Mucosa of descending colon (tissue), 3 donors: ENCODE data around the gene ATP6V0A4. TPM values are rescaled to one million over a fixed set of nuclear protein-coding genes. Genes with fewer than 3 reads are reported as not detected.
"Not testable (repeated sequence)": the region's sequence is repeated elsewhere in the genome, so short reads cannot be mapped to it uniquely, and the experiment has no call there.

Source experiments
- ATAC-seq: fragments of 200-7000 bp; cut with Tn5 transposase; one replicate; pipeline ENCODE4 v1.9.1; 2020; ENCODE audit warnings: mild to moderate bottlenecking, moderate library complexity
- DNase-seq, 3 donors: peaks; one replicate each; pipeline ENCODE4 v3.0.0-alpha.2; 2020
- H3K36me3 ChIP-seq: fragments of 200-600 bp; one replicate; pipeline ENCODE4 v1.8.0; 2021; ENCODE audit warnings: low read depth, mild to moderate bottlenecking
- H3K4me1 ChIP-seq: fragments of 200-600 bp; one replicate; pipeline ENCODE4 v1.8.0; 2021; ENCODE audit warnings: low read depth, mild to moderate bottlenecking
- H3K4me3 ChIP-seq: fragments of 200-600 bp; one replicate; pipeline ENCODE4 v1.8.0; 2021; ENCODE audit warnings: mild to moderate bottlenecking
- H3K9me3 ChIP-seq: fragments of 200-600 bp; one replicate; pipeline ENCODE4 v1.8.0; 2021; ENCODE audit warnings: mild to moderate bottlenecking
- intact Hi-C, 2 donors: fragments of 100-400 bp; cut with DNase I in 1 of 2; cut with micrococcal nuclease in 1 of 2; formaldehyde crosslinking; loops; one replicate each; pipeline versions ENCODE4 v1.11.0 to v1.11.1; 2022; cut with DNase I, micrococcal nuclease
- total RNA-seq, 3 donors: library from RNA; stranded (reverse); fragmentation: NEBNext Ultra II Directional in 2 of 3; extraction: Animal tissue kit (Norgen Biotek cat#: 25700) in 2 of 3; gene quantifications; one replicate each; pipeline versions ENCODE4 v1.2.1 to v1.2.4, GENCODE V29; 2021 to 2023
- TF ChIP-seq, protein P1 (sequence below): fragments of 200-600 bp; IDR thresholded peaks from one replicate; pipeline ENCODE4 v1.8.0; 2022; ENCODE audit warnings: antibody characterized with exemption, mild to moderate bottlenecking
- donor health status: DM: no; HTN: no; CAD: no; lungs with moderate emphysema.
- donor health status: DM: no; HTN: no; CAD: no.
- donor health status: DM: no; HTN: yes; CAD: no.

ATP6V0A4 gene
- total RNA-seq, 3 donors from 2014 or later: not detected

DNA sequence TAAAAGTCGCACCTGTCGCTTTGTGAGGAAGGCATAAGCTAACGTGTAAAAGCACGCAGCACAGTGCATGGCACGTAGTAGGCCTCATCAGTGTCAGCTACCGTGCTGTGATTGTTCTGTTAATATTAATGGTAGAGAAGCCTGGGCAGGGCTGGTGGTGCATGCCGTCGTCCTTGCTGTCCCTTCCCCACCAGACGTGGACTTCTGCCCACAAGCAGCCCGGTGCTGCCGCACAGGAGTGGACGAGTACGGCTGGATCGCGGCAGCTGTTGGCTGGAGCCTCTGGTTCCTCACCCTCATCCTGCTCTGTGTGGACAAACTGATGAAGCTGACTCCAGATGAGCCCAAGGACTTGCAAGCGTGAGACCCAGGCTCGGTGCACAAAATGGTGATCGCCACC lies 4.7 kb upstream of the ATP6V0A4 start:
- no peak for DNase-seq
- intact Hi-C loops: no loop called here
- TF ChIP-seq, protein P1, sequence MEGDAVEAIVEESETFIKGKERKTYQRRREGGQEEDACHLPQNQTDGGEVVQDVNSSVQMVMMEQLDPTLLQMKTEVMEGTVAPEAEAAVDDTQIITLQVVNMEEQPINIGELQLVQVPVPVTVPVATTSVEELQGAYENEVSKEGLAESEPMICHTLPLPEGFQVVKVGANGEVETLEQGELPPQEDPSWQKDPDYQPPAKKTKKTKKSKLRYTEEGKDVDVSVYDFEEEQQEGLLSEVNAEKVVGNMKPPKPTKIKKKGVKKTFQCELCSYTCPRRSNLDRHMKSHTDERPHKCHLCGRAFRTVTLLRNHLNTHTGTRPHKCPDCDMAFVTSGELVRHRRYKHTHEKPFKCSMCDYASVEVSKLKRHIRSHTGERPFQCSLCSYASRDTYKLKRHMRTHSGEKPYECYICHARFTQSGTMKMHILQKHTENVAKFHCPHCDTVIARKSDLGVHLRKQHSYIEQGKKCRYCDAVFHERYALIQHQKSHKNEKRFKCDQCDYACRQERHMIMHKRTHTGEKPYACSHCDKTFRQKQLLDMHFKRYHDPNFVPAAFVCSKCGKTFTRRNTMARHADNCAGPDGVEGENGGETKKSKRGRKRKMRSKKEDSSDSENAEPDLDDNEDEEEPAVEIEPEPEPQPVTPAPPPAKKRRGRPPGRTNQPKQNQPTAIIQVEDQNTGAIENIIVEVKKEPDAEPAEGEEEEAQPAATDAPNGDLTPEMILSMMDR: no peak
- H3K9me3 ChIP-seq: no peaks in the 10 kb centered on the region
- no peak overlapping the region for H3K4me3 ChIP-seq
- no peaks in the 10 kb centered on the region for H3K36me3 ChIP-seq
- ATAC-seq: no peak
- no peaks in the 10 kb centered on the region for H3K4me1 ChIP-seq

DNA sequence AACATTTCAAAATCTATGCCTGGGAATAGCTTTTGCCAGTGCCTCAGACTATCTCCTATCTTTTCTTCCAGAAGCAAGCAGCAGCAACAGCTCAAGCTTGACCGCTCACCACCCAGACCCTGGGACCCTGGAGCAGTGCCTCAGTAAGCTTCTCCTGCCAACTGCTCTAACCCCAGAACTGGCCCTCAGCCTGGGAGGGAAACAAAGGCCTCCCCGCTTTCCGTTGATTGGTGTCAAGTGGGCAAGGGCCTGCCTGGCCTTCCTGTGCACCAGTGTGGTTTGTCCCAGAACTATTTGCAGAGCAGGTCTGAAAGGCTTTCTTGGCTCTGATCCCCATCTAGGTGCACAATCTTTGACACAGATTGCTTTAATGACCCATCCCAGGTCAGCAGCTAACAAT lies 3.3 kb upstream of the ATP6V0A4 start:
- DNase-seq (no peak), ATAC-seq (no peak)
- Histone ChIP-seq H3K9me3 (no peaks in the 10 kb centered on the region), H3K36me3 (no peaks in the 10 kb centered on the region), H3K4me3 (no peak overlapping the region), H3K4me1 (no peaks in the 10 kb centered on the region)
- intact Hi-C loops: no loop called here
- TF ChIP-seq, protein P1: no peak

GRCh38 chr7:138799336-138800000 lies 1.5 kb upstream of the ATP6V0A4 start:
- intact Hi-C loops: no loop called here
- Histone ChIP-seq H3K4me3 (no peak overlapping the region), H3K36me3 (no peaks in the 10 kb centered on the region), H3K9me3 (no peaks in the 10 kb centered on the region), H3K4me1 (no peaks in the 10 kb centered on the region)
- DNase-seq (no peak), ATAC-seq (no peak)
- TF ChIP-seq, protein P1: no peak

GRCh38 chr7:138798836-138799235 lies 840 bp upstream of the ATP6V0A4 start:
- no peak for DNase-seq
- Histone ChIP-seq H3K4me1 (no peaks in the 10 kb centered on the region), H3K9me3 (no peaks in the 10 kb centered on the region), H3K4me3 (no peak overlapping the region), H3K36me3 (no peaks in the 10 kb centered on the region)
- TF ChIP-seq, protein P1: no peak
- ATAC-seq: no peak
- intact Hi-C loops: no loop called here

DNA sequence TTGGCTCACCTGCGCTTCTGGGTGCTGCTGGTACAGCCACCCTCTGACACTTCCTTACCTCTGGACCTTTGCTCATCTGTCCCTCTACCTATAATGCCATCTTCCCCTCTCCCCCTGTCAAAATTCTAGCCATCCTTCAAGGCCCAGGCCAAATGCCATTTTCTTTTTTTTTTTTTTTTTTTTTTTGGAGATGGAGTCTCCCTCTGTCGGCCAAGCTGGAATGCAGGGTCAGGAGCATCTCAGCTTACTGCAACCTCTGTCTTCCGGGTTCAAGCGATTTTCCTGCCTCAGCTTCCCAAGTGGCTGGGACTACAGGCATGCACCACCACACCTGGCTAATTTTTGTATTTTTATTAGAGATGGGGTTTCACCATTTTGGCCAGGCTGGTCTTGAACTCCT lies 950 bp downstream of the ATP6V0A4 start:
- ATAC-seq, H3K9me3 ChIP-seq, H3K4me3 ChIP-seq, intact Hi-C loops, H3K4me1 ChIP-seq, H3K36me3 ChIP-seq, DNase-seq: not testable (repeated sequence)

DNA sequence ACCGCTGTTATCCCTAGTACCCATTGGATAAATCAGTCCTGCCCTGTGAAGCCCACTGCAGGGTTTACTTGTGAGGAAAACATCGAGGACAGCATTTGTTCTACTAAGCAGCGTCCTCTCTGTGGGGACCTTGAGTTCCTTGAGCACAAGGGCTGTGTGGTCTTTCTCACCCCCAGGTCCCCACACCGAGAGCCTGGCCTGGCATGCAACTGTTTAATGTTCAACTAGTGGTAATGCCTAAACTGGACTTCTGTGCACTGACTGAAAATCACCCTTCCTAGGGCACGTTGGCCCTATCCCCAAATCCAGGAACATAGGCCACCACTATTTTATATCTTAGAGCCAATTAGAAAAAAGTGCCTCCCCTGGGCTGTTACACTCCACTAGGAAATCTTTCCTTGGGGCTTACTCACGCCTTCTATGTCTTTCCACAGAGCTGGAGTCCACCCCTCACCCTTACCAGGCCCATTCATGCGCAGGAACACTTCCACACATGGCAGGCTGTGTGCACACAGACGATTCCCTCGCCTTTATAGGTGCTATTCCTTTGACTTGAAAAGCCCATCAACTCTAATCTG lies 1.9 kb downstream of the ATP6V0A4 start:
- Histone ChIP-seq H3K4me3 (no peak overlapping the region), H3K9me3 (no peaks in the 10 kb centered on the region), H3K36me3 (no peaks in the 10 kb centered on the region), H3K4me1 (no peaks in the 10 kb centered on the region)
- intact Hi-C loops: no loop called here
- ATAC-seq: no peak
- no peak for DNase-seq
- TF ChIP-seq, protein P1: no peak
